ENCODE data around the gene CRYGB.
A peak's percentile ranks its signal among the peaks of the same experiment; 100 is the strongest.
"Not testable (repeated sequence)": the region's sequence is repeated elsewhere in the genome, so short reads cannot be mapped to it uniquely, and the experiment has no call there.

CRYGB gene

GRCh38 chr2:208148803-208149202 is 2.8 kb upstream of the CRYGB start:
- no peak for DNase-seq

DNA sequence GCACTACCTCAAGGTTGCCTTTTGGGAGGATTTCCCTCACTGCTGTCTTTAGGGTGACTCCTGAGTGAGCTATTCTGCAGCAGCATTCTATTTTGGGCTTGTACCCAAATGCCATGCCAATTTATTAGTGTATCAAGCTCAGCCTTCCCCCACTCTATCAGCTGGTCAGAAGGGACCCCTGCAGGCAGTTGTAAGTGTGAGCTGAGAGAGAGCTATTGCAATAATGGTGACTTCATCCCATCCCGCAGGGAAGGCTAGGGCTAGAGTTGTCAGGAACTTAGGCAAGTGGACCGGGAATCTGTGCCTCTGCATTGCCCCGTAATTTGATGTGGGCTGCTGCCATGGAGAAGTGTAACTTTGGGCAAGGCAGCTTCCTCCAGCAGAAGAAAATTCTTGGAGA is 1.8 kb upstream of the CRYGB start:
- no peak for DNase-seq

DNA sequence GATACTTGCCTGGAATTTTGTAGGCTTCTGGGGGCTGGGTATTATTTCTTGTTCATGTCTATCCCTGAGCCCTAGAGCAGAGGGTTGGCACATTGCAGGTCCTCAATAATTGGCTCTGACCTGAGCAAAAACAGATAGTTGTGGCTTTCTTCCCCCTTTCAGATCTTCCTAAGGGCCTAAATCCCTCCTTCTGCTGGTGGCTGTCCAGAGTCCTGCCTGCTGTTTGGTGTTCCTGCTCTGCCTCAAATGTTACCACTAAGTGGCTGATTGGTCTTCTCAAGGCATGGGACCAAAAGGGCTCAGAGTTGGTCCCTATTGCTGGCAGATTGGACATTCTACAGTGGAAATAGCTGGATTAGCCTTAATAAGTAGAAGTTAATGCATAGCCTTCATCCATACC is 1.1 kb upstream of the CRYGB start:
- DNase-seq, result no peak

DNA sequence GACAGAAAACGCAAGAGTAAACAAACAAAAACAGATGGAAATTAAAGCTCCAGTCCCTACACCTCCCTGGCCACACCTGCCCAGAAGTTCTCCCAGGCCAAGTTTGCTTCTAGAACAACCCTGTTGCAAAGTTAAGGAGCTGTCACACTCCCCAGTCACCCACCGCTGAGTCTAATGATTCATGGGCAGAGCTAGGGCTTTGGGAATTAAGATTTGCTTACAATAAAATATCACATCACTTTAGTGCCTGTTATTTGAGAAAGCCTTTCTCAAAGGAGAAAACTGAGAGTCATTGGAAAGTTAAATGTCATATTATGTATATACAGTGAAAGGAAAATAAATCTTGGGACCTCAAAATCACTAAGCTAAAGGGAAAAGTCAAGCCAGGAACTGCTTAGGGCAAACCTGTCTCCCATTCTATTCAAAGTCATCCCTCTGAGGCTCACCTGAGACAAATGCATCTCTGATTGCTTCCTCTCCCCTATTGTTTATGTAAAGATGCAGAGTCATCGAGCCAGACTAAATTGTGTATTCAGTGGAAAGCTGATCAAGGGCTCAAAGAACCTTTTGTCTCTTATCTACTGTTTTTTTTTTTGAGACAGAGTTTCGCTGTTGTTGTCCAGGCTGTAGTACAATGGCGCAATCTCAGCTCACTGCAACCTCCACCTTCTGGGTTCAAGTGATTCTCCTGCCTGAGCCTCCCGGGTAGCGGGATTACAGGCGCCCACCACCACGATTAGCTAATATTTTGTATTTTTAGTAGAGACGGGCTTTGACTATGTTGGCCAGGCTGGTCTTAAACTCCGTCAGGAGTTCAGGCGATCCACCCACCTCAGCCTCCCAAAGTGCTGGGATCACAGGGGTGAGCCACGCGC is 2.8 kb downstream of the CRYGB start:
- no peak for DNase-seq

DNA sequence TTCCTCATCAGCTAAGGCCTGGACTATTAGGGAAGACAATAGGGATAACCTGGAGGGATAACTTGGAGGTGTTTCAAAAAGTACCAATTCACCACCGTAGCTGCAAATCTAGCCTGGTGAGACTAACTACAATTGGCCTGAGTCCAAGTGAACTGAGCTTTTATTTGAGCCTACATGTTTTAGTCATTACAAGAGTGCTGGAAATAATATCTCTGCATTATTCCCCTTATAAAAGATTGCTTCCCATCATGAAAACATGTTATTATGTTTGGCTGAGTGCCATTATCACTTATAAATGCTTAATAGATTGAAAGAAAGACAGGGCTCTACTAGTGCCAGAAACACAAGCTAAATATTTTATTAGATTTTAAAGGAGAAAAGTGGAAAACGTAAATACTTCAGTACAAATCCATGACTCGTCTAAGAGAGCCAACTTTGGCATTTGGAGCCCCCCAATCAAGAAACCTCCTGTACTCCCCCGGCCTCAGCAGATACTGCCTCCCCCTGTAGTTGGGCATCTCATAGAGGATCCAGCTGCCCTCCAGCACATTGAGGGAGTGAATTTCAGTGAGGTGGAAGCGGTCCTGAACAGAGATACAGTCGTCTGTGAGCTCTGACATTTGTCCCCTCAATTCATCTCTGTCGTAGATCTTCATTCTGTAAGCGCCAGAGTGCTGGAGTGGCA is 3.6 kb downstream of the CRYGB start:
- no peak for DNase-seq

GRCh38 chr2:208139447-208139846 is 6.5 kb downstream of the CRYGB start:
- no peak for DNase-seq

GRCh38 chr2:208138334-208138733 is 7.6 kb downstream of the CRYGB start:
- DNase-seq, result not testable (repeated sequence)

- no peak for DNase-seq
Measured at GRCh38 chr2:208136716-208137094, 9.3 kb downstream of the CRYGB start.

- no peak for DNase-seq
Measured at GRCh38 chr2:208135794-208136715, 9.9 kb downstream of the CRYGB start.

DNA sequence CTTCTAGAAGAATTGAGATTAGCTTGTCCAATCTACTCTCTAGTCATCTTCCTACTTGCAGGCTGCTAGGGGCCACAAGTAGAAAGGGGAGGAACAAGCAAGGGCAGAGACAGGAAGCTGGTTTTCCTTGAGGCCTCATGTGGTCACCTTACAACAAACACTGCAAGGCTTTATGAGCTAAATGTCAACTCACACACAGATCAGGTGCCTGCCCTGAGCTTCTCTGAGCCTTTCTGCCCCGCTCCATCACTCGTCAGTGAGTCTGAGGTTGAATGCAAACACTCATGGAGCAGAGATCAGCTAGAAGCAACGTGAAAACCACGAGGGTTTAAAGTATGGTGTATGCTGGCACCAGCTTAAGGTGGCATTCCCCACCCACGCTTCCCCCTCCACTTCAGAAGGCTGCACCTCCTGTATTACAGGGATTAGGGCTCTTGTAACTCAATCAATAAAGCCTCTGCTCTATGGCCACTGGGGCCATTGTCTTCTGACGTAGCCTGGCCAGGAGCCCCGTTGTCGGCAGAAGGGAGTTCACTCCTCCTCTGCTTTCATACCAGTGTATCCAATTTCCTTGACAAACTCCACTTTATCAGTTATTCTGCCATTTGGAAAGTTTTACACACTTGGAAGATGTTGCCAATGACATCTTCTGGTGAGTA is 10.9 kb downstream of the CRYGB start:
- DNase-seq, result no peak

- no peak for DNase-seq
Measured at GRCh38 chr2:208130712-208131110, 15.2 kb downstream of the CRYGB start.

- DNase-seq, result no peak
Measured at GRCh38 chr2:208129744-208130711, 15.9 kb downstream of the CRYGB start, which contains the start of gene CRYGC. TSS of gene CRYGC (minus strand) at chr2:208129828. CDS start at chr2:208129792, 36 bp downstream.

- no peak for DNase-seq
Measured at GRCh38 chr2:208128136-208128535, 17.8 kb downstream of the CRYGB start.

- no peak for DNase-seq
Measured at GRCh38 chr2:208127090-208127489, 18.9 kb downstream of the CRYGB start.

GRCh38 chr2:208125251-208125650 is 20.7 kb downstream of the CRYGB start:
- DNase-seq, result no peak

GRCh38 chr2:208124013-208124715 is 21.8 kb downstream of the CRYGB start, which contains the start of gene CRYGD:
TSS of gene CRYGD (minus strand) at chr2:208124524. CDS start at chr2:208124473, 51 bp downstream.
- DNase-seq, result peak; percentile 91

DNA sequence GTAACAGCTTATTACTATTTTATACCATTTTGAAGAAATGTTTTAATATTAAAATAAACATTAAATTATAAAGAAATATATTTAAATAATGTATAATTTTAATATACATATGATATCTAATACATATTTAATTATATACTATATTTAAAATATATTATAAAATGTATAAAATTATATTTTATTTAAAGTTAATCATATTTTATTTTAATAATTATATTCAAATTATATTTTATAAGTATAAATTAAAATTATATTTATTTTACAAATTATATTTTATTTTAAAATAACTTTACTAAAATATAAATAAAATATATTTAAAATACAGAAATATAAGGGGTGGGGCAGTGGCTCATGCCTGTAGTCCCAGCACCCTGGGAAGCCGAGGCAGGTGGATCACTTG is 23.7 kb downstream of the CRYGB start:
- no peak for DNase-seq

DNA sequence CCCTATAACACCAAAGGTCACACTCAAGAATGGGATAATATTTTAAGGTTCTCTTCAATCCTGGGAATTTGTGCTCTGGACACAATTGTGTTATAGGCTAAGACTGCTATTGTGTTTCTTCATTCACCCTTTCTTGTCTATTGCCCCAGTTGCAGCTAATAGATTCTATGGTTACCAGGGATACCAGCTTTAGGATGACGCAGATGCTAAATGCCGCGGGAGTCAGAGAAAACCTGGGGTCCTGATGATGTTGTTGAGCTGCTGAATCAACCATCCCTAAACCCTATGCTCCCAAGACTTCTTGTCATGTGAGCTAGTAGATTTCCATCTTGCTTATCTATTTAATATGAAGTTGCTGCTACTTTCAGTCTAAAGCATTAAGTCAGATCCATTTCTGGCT is 27.0 kb downstream of the CRYGB start:
- peak; percentile 73 for DNase-seq

DNA sequence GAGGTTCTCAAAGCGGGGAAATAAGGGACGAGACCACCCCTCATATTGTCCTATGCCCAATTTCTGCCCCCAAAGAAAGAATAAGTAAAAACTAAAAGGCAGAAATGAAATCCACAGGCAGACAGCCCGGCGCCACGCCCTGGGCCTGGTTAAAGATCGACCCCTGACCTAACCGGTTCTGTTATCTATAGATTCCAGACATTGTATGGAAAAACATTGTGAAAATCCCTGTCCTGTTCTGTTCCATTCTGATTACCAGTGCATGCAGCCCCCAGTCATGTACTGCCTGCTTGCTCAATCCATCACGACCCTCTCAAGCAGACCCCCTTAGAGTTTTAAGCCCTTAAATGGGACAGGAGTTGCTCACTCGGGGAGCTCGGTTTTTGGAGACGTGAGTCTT is 28.6 kb downstream of the CRYGB start:
- not testable (repeated sequence) for DNase-seq

GRCh38 chr2:208112969-208113368 is 33.0 kb downstream of the CRYGB start:
- peak; percentile 45 for DNase-seq
